Mammary epithelial cell (primary cell): ENCODE data around the gene C19orf85.

Source experiments
- EZH2 ChIP-seq: IDR thresholded peaks from 2 replicates; pipeline ENCODE4 v1.6.1; 2012; ENCODE audit warnings: low read length, inconsistent platforms, borderline replicate concordance
- TF ChIP-seq, protein P1 (sequence below), 2 donors: IDR thresholded peaks in 1 of 2; conservative IDR thresholded peaks in 1 of 2; 2 replicates each; pipeline ENCODE4 v1.5.1; 2011 to 2012; ENCODE audit warnings: inconsistent platforms in 2 of 2, low read length in 2 of 2, mild to moderate bottlenecking in 2 of 2, control low read depth in 1 of 2, low read depth in 1 of 2; ENCODE audit not compliant: insufficient read depth in 1 of 2; ENCODE audit errors: extremely low read depth in 1 of 2

DNA sequence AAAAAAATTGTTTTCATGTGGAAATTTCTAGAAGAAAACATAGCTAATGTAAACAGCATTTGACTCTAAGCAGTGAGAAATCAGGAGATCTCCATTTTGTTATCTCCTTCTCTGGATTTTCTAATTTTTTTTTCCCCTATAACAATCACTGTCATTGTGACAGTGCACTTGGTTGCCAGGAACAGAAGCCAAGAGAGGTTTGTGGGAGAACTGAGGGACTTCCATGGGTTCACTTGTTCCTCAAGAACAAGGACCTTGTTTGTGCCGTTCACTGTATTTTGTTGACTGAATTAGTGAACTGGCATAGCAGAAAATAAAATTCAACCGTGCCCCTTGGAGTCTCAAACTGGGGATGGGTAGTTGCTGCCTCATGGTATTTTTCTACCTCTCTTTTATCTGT lies 38.5 kb downstream of the C19orf85 start:
- TF ChIP-seq, protein P1, sequence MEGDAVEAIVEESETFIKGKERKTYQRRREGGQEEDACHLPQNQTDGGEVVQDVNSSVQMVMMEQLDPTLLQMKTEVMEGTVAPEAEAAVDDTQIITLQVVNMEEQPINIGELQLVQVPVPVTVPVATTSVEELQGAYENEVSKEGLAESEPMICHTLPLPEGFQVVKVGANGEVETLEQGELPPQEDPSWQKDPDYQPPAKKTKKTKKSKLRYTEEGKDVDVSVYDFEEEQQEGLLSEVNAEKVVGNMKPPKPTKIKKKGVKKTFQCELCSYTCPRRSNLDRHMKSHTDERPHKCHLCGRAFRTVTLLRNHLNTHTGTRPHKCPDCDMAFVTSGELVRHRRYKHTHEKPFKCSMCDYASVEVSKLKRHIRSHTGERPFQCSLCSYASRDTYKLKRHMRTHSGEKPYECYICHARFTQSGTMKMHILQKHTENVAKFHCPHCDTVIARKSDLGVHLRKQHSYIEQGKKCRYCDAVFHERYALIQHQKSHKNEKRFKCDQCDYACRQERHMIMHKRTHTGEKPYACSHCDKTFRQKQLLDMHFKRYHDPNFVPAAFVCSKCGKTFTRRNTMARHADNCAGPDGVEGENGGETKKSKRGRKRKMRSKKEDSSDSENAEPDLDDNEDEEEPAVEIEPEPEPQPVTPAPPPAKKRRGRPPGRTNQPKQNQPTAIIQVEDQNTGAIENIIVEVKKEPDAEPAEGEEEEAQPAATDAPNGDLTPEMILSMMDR (conservative IDR thresholded peaks at IDR 0.05 in 1 of 2, IDR thresholded peaks at IDR 0.05 in 1 of 2; ENCODE audit: extremely low read depth in 1 of 2, insufficient read depth in 1 of 2, low read depth in 1 of 2, low read length in 2 of 2), result no peak
- no peak for TF ChIP-seq EZH2
